ENCODE results near the gene TEKTIP1. TPM values are rescaled to one million over a fixed set of nuclear protein-coding genes. Genes with fewer than 3 reads are reported as not detected.
A peak's percentile ranks its signal among the peaks of the same experiment; 100 is the strongest.

The TEKTIP1 gene
- total RNA-seq, 2 donors from 2014 or later: 0.41 to 5.3 TPM

DNA sequence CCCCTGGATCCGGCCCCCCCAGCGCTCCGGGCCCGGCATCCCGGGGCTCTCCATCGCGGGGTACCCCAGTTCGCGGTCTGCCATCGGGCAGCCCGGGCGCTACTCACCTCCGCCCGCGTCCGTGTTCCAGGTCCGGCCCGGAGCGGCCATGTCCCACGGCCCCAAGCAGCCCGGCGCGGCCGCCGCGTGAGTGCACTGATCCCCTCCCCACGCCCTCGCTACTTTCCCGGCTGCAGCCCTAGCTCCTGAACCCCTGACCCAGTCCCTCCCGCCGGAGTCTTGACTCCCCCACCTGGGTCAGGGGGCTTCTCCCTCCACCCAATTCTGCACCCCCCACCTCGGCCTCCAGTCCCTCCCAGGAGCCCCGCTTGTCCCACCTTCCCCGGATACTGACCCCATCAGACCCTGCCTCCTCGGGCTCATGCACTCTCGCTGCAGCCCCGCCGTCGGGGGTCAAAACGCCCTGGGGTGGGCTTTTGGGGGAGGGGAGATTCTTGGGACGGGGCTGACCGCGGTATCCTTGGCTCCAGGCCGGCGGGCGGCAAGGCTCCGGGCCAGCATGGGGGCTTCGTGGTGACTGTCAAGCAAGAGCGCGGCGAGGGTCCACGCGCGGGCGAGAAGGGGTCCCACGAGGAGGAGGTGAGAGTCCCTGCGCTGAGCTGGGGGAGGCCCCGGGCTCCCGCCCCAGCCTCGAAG, 34.3 kb downstream of the TEKTIP1 start:
- under 1% methylated on average over 54 of the region's 60 CpGs for WGBS
- H3K36me3 ChIP-seq: no peaks in the 10 kb centered on the region
- H3K4me3 ChIP-seq: peak overlapping the region; percentile 97 to 99
- H3K9me3 ChIP-seq: no peaks in the 10 kb centered on the region
- intact Hi-C loops (cut with DNase I): loop anchor here (2.0 to 10.0 kb wide), 2 partner anchors 17 to 69 kb away; partner anchors contain the start of genes DOHH, FZR1 and MFSD12
- H3K27ac ChIP-seq: peak overlapping the region; percentile 87 to 89
- H3K27me3 ChIP-seq (replicated peaks; ENCODE audit: insufficient read depth): no peaks in the 10 kb centered on the region
- no peaks in the 10 kb centered on the region for H3K4me1 ChIP-seq (replicated peaks)
- no peak for DNase-seq (ENCODE audit: low spot score)
- TF ChIP-seq POLR2AphosphoS5 (IDR thresholded peaks at IDR 0.05): no peak
- TF ChIP-seq POLR2A (IDR thresholded peaks at IDR 0.05): peak; percentile 24

DNA sequence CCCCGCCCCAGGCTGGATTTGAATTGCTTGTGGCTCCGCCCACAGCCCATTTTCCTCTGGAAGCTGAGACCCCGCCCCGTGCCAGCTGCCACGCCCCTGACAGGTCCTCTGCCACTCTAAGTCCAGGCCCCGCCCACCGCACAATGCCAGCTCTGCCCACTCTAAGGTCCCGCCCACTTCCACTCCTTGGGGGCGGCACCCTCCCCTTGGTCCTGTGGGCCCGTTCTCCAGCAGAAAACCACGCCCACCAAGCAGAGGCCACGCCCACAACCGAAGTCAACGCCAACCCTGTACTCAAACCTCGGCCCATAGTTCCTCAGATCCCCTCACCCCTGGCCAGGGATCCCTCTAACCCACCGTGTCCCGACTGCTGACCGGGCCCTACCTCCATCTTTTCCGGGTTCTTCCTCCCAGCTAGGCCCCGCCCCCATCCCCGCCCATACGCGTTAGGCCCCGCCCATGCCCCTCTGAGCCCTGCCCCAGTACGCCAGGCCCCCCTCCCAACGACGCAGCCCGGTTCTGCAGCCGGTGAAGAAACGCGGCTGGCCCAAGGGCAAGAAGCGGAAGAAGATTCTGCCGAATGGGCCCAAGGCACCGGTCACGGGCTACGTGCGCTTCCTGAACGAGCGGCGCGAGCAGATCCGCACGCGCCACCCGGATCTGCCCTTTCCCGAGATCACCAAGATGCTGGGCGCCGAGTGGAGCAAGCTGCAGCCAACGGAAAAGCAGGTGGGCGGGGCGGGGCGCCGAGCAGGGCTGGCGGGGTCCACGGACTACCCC, 35.1 kb downstream of the TEKTIP1 start:
- H3K9me3 ChIP-seq: no peaks in the 10 kb centered on the region
- TF ChIP-seq POLR2A (IDR thresholded peaks at IDR 0.05) (no peak), POLR2AphosphoS5 (IDR thresholded peaks at IDR 0.05) (peak; percentile 65)
- H3K27me3 ChIP-seq (replicated peaks; ENCODE audit: insufficient read depth): no peaks in the 10 kb centered on the region
- peak; percentile 94 for DNase-seq (ENCODE audit: low spot score)
- 61% methylated on average over 54 of the region's 55 CpGs for WGBS
- H3K27ac ChIP-seq: peak overlapping the region in 1 of 2 donors; percentile 87
- no peaks in the 10 kb centered on the region for H3K4me1 ChIP-seq (replicated peaks)
- no peaks in the 10 kb centered on the region for H3K36me3 ChIP-seq
- peak overlapping the region; percentile 97 to 99 for H3K4me3 ChIP-seq
- intact Hi-C loops (cut with DNase I): loop anchor here (2.0 to 10.0 kb wide), 2 partner anchors 17 to 69 kb away; partner anchors contain the start of genes DOHH, FZR1 and MFSD12

DNA sequence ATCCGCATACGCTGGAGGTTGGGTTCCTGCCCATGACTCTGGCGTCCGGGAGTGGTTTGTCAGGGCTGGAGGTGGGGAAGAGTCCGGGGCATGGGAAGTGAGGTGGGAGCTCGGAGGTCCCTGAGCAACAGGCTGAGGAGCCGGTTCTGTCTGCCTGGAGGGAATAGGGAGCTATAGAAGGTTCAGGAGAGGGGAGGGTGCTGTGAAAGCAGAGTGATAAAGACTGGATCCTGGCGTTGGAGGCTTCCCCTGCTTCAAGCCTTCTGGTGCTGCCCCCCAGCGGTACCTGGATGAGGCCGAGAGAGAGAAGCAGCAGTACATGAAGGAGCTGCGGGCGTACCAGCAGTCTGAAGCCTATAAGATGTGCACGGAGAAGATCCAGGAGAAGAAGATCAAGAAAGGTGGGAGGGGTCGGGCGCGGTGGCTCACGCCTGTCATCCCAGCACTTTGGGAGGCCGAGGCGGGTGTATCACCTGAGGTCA, 36.3 kb downstream of the TEKTIP1 start:
- Histone ChIP-seq H3K27ac (no peak overlapping the region), H3K27me3 (replicated peaks; ENCODE audit: insufficient read depth) (no peaks in the 10 kb centered on the region), H3K4me1 (replicated peaks) (no peaks in the 10 kb centered on the region), H3K9me3 (no peaks in the 10 kb centered on the region), H3K4me3 (no peak overlapping the region), H3K36me3 (no peaks in the 10 kb centered on the region)
- intact Hi-C loops (cut with DNase I): loop anchor here (10.0 kb wide), 1 partner anchor 70 kb away; the partner anchor contains the start of genes DOHH and FZR1
- no peak for DNase-seq (ENCODE audit: low spot score)
- TF ChIP-seq, protein P1, sequence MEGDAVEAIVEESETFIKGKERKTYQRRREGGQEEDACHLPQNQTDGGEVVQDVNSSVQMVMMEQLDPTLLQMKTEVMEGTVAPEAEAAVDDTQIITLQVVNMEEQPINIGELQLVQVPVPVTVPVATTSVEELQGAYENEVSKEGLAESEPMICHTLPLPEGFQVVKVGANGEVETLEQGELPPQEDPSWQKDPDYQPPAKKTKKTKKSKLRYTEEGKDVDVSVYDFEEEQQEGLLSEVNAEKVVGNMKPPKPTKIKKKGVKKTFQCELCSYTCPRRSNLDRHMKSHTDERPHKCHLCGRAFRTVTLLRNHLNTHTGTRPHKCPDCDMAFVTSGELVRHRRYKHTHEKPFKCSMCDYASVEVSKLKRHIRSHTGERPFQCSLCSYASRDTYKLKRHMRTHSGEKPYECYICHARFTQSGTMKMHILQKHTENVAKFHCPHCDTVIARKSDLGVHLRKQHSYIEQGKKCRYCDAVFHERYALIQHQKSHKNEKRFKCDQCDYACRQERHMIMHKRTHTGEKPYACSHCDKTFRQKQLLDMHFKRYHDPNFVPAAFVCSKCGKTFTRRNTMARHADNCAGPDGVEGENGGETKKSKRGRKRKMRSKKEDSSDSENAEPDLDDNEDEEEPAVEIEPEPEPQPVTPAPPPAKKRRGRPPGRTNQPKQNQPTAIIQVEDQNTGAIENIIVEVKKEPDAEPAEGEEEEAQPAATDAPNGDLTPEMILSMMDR (IDR thresholded peaks at IDR 0.05): peak in 1 of 4 experiments; percentile 20
- no peak for TF ChIP-seq POLR2A (IDR thresholded peaks at IDR 0.05)
- no peak for TF ChIP-seq POLR2AphosphoS5 (IDR thresholded peaks at IDR 0.05)
- WGBS: 89% methylated on average over 19 of the region's 19 CpGs

DNA sequence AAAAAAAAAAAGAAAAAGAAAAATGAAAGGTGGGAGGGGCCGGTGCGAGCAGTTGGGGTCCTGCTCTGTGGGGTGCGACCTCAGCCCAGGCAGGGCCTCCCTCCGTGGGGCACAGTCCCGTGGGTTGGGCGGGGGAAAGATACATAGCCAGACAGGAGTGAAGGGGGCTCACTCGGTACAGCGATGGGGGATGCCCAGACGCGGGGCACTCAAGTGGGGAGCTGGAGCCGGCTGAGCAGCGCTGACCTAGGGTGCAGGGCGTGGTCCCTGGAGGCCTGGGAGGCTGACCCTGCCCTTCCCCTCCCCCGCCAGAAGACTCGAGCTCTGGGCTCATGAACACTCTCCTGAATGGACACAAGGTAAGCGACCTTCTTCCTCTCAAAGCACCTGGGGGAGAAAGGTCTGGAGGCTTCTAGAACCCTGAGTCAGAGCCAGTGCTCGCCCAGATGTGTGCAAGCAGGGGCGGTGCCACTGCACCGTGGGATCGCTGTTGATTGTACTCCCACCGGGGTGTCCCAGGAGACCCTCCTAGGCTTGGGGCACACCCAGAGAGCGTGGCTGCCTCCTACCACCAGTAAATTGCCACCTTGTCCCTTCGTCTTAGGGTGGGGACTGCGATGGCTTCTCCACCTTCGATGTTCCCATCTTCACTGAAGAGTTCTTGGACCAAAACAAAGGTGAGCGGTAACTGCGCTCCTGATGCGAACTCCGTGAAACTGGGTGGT, 37.1 kb downstream of the TEKTIP1 start:
- H3K27me3 ChIP-seq (replicated peaks; ENCODE audit: insufficient read depth): no peaks in the 10 kb centered on the region
- peak overlapping the region in 1 of 2 donors; percentile 10 for H3K4me3 ChIP-seq
- H3K4me1 ChIP-seq (replicated peaks): no peaks in the 10 kb centered on the region
- peak overlapping the region; percentile 10 to 36 for H3K27ac ChIP-seq
- TF ChIP-seq, protein P1 (IDR thresholded peaks at IDR 0.05): no peak
- no peak for TF ChIP-seq POLR2AphosphoS5 (IDR thresholded peaks at IDR 0.05)
- TF ChIP-seq POLR2A (IDR thresholded peaks at IDR 0.05): no peak
- intact Hi-C loops (cut with DNase I): loop anchor here (10.0 kb wide), 1 partner anchor 71 kb away; the partner anchor contains the start of genes DOHH and FZR1
- H3K36me3 ChIP-seq: no peaks in the 10 kb centered on the region
- no peak for DNase-seq (ENCODE audit: low spot score)
- 86% methylated on average over 29 of the region's 29 CpGs for WGBS
- no peaks in the 10 kb centered on the region for H3K9me3 ChIP-seq

DNA sequence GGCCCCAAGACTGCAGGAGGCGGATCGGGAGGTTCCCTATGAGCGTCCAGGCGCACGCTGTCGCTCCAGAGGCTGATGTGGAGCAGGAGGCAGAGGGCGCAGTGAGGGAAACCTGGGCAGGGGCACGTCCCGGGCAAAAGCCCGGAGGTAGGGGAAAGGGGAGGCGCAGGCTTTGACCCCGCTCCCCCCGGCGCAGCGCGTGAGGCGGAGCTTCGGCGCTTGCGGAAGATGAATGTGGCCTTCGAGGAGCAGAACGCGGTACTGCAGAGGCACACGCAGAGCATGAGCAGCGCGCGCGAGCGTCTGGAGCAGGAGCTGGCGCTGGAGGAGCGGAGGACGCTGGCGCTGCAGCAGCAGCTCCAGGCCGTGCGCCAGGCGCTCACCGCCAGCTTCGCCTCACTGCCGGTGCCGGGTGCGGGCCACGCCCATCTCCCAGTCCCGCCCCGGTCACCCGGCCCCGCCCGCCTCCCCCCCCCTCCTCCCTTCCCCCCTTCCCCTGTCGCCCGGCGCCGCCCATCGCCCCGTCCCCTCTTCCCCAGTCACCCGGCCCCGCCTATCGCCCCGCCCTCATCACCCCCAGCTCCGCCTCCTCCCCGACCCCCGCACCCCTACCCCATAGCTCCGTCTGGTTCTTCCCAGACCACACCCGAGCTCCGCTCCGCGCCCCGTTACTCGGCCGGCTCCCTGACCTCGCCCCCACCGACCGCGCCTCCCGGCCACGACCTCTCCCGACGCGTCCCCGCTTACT, 37.9 kb downstream of the TEKTIP1 start:
- peak; percentile 23 for DNase-seq (ENCODE audit: low spot score)
- Histone ChIP-seq H3K9me3 (no peaks in the 10 kb centered on the region), H3K27ac (peak overlapping the region; percentile 10 to 36), H3K27me3 (replicated peaks; ENCODE audit: insufficient read depth) (no peaks in the 10 kb centered on the region), H3K4me1 (replicated peaks) (no peaks in the 10 kb centered on the region), H3K4me3 (peak overlapping the region in 1 of 2 donors; percentile 10), H3K36me3 (no peaks in the 10 kb centered on the region)
- WGBS: 55% methylated on average over 58 of the region's 78 CpGs
- TF ChIP-seq, protein P1 (IDR thresholded peaks at IDR 0.05): no peak
- TF ChIP-seq POLR2AphosphoS5 (IDR thresholded peaks at IDR 0.05): peak; percentile 3
- intact Hi-C loops (cut with DNase I): loop anchor here (10.0 kb wide), 1 partner anchor 72 kb away; the partner anchor contains the start of genes DOHH and FZR1
